ENCODE measurements around the gene PSAPL1.
"Not testable (repeated sequence)": the region's sequence is repeated elsewhere in the genome, so short reads cannot be mapped to it uniquely, and the experiment has no call there.

Gene PSAPL1

DNA sequence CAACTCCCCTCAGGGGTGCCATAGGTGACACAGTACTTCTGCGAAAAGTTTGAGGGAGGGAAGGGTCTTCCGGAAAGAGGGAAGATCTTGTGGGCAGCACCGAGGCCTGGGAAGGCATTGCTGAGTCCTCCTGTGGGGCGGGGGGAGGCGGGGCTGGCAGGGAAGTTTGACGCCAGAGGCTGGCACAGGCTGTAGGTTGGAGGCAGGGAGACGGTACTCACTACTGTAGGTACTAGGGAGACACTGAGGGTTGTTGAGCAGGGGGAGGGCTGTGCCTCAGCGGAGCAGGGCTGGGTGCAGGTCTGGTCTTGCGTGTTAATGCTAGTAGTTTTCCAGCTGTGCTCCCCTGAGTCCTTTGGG, 23.3 kb upstream of the PSAPL1 start:
- Histone ChIP-seq H3K9me3 (ENCODE audit: control insufficient read depth in 1 of 2, low read length in 2 of 2) (no peaks in the 10 kb centered on the region), H3K27ac (ENCODE audit: low read length) (no peak overlapping the region), H3K4me1 (ENCODE audit: control insufficient read depth in 1 of 2, insufficient read depth in 2 of 2, low read length in 2 of 2) (peaks cover 0 to 12% of the 10 kb centered on the region in 2 donors), H3K27me3 (ENCODE audit: low read depth, low read length) (no peaks in the 10 kb centered on the region), H3K4me3 (ENCODE audit: low read depth in 1 of 2, low read length in 2 of 2) (no peak overlapping the region), H3K36me3 (ENCODE audit: control insufficient read depth in 1 of 2, insufficient read depth in 2 of 2, low read length in 2 of 2) (no peaks in the 10 kb centered on the region)

DNA sequence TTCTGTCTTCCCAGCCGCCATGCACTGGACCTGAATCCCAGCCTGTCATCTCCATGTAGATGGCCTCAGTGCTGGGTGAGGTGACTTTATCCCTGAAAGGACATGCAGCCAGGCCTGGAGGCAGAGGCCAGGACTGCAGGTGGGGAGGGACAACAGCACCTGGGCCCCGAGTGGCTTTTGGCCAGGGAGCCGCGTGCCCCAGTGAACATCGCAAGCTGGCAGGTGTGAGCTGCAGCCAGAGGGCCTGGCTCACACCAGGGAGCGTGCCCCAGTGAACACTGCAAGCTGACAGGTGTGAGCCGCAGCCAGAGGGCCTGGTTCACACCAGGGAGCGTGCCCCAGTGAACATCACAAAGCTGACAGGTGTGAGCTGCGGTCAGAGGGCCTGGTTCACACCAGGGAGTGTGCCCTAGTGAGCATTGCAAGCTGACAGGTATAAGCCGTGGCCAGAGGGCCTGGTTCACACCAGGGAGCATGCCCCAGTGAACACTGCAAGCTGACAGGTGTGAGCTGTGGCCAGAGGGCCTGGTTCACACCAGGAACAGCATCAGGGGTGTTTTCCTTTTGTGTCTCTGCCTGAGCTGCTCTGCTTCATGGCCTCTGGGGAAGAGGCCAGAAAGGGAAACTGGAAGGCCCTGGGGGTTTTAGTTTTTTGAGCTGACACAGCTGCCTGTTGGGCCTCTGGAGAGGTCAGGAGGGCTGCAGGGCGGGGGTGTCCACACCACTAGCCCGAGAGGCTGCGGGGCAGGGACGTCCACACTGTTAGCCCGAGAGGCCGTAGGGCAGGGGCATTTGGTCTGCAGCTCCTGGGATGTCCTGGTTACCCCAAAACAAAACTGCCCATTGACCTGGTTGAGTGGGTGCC, 22.7 kb upstream of the PSAPL1 start:
- Histone ChIP-seq H3K9me3 (ENCODE audit: control insufficient read depth in 1 of 2, low read length in 2 of 2) (no peaks in the 10 kb centered on the region), H3K36me3 (ENCODE audit: control insufficient read depth in 1 of 2, insufficient read depth in 2 of 2, low read length in 2 of 2) (no peaks in the 10 kb centered on the region), H3K4me1 (ENCODE audit: control insufficient read depth in 1 of 2, insufficient read depth in 2 of 2, low read length in 2 of 2) (peaks cover 0 to 6% of the 10 kb centered on the region in 2 donors), H3K27me3 (ENCODE audit: low read depth, low read length) (no peaks in the 10 kb centered on the region), H3K27ac (ENCODE audit: low read length) (no peak overlapping the region), H3K4me3 (ENCODE audit: low read depth in 1 of 2, low read length in 2 of 2) (no peak overlapping the region)

DNA sequence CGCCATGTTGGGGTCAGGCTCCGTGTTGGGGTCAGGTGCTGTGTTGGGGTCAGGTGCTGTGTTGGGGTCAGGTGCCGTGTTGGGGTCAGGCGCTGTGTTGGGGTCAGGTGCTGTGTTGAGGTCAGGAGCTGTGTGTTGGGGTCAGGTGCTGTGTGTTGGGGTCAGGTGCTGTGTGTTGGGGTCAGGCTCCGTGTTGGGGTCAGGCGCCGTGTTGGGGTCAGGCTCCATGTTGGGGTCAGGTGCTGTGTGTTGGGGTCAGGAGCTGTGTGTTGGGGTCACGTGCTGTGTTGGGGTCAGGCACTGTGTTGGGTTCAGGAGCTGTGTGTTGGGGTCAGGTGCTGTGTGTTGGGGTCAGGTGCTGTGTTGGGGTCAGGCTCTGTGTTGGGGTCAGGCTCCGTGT, 18.1 kb upstream of the PSAPL1 start:
- H3K36me3 ChIP-seq (ENCODE audit: control insufficient read depth in 1 of 2, insufficient read depth in 2 of 2, low read length in 2 of 2); H3K4me3 ChIP-seq (ENCODE audit: low read depth in 1 of 2, low read length in 2 of 2); H3K9me3 ChIP-seq (ENCODE audit: control insufficient read depth in 1 of 2, low read length in 2 of 2); H3K27me3 ChIP-seq (ENCODE audit: low read depth, low read length); H3K4me1 ChIP-seq (ENCODE audit: control insufficient read depth in 1 of 2, insufficient read depth in 2 of 2, low read length in 2 of 2); H3K27ac ChIP-seq (ENCODE audit: low read length): not testable (repeated sequence)

DNA sequence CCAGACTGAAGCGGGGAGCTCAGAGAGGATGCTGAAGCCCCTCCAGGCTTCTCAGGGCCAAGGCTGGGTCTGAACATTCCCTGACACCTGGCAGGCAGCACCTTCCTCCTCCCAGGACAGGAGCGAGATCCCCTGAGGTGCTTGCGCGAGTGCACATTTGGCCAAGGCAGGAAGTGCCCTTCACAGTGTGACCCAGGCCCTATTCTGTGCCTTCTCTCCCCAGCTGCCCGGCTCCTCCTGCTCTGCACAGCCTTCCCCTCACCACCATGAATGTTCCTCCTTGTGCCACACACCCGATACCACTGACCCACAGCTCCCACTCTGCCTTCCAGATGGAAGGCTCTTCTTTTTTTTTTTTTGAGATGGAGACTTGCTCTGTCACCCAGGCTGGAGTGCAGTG, 17.1 kb upstream of the PSAPL1 start:
- no peaks in the 10 kb centered on the region for H3K9me3 ChIP-seq (ENCODE audit: control insufficient read depth in 1 of 2, low read length in 2 of 2)
- H3K4me3 ChIP-seq (ENCODE audit: low read depth in 1 of 2, low read length in 2 of 2): no peak overlapping the region
- no peaks in the 10 kb centered on the region for H3K27me3 ChIP-seq (ENCODE audit: low read depth, low read length)
- no peak overlapping the region for H3K27ac ChIP-seq (ENCODE audit: low read length)
- no peaks in the 10 kb centered on the region for H3K4me1 ChIP-seq (ENCODE audit: control insufficient read depth in 1 of 2, insufficient read depth in 2 of 2, low read length in 2 of 2)
- no peaks in the 10 kb centered on the region for H3K36me3 ChIP-seq (ENCODE audit: control insufficient read depth in 1 of 2, insufficient read depth in 2 of 2, low read length in 2 of 2)

DNA sequence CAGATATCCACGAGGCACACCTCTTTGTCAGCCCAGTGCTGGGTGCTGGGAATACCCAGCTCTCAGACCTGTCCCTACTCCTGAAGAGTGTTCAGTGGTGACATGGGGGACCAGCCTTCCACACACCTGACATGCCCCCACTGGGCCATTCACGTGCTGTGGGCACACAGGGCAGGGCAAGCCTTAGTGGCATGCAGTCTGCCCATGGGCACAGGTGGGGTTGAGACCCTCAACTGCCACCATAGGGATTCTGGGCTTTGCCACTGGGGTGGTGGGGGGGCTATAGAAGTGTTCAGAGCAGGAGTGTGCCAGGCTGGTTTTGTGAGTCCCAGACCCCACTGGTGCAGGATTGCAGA, 16.7 kb upstream of the PSAPL1 start:
- Histone ChIP-seq H3K9me3 (ENCODE audit: control insufficient read depth in 1 of 2, low read length in 2 of 2) (no peaks in the 10 kb centered on the region), H3K27me3 (ENCODE audit: low read depth, low read length) (no peaks in the 10 kb centered on the region), H3K4me1 (ENCODE audit: control insufficient read depth in 1 of 2, insufficient read depth in 2 of 2, low read length in 2 of 2) (no peaks in the 10 kb centered on the region), H3K27ac (ENCODE audit: low read length) (no peak overlapping the region), H3K4me3 (ENCODE audit: low read depth in 1 of 2, low read length in 2 of 2) (no peak overlapping the region), H3K36me3 (ENCODE audit: control insufficient read depth in 1 of 2, insufficient read depth in 2 of 2, low read length in 2 of 2) (no peaks in the 10 kb centered on the region)

DNA sequence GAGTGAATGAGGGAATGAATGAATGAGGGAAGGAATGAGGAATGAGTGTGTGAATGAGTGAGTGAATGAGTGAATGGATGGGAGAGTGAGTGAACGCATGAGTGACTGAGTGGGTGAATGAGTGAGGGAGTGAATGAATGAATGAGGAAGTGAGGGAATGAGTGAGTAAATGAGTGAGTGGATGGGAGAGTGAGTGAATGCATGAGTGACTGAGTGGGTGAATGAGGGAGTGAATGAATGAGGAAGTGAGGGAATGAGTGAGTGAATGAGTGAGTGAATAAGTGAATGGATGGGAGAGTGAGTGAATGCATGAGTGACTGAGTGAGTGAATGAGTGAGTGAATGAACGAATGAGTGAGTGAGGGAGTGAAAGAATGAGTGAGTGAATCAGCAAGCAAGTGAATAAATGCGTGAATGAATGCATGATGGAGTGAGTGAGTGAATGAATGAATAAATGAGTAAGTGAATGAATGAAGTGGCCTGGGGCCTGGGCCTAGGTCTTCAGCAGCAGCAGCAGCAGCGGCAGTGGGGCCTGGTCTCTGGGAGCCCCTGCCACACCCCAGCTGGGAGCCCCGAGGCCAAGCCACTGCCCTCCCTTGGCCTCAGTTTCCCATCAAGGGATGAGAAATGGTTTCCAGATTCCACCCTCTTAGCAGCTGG, 16.2 kb upstream of the PSAPL1 start:
- Histone ChIP-seq H3K36me3 (ENCODE audit: control insufficient read depth in 1 of 2, insufficient read depth in 2 of 2, low read length in 2 of 2) (no peaks in the 10 kb centered on the region), H3K27ac (ENCODE audit: low read length) (no peak overlapping the region), H3K27me3 (ENCODE audit: low read depth, low read length) (no peaks in the 10 kb centered on the region), H3K4me3 (ENCODE audit: low read depth in 1 of 2, low read length in 2 of 2) (no peak overlapping the region), H3K9me3 (ENCODE audit: control insufficient read depth in 1 of 2, low read length in 2 of 2) (no peaks in the 10 kb centered on the region), H3K4me1 (ENCODE audit: control insufficient read depth in 1 of 2, insufficient read depth in 2 of 2, low read length in 2 of 2) (no peaks in the 10 kb centered on the region)

DNA sequence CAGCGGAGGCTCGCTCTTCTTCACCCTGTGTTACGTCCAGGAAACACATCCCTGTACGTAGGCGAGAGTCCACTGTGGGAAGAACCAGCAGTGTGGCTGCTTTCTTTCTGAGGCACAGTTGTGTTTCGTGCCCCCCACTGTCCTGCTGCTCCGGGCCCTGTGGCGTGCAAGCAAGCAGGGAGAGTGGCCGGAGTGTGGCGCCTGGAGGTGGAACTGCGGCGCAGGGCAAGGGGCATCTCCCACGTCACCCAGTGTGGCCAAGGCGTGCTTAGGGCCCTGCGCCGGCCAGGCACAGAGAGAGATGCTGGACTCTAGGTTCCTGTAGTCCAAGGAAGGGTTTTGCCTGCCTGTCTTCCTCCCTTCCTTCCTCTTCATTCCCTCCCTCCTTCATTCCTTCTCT, 13.3 kb upstream of the PSAPL1 start:
- Histone ChIP-seq H3K27me3 (ENCODE audit: low read depth, low read length) (no peaks in the 10 kb centered on the region), H3K4me1 (ENCODE audit: control insufficient read depth in 1 of 2, insufficient read depth in 2 of 2, low read length in 2 of 2) (no peaks in the 10 kb centered on the region), H3K36me3 (ENCODE audit: control insufficient read depth in 1 of 2, insufficient read depth in 2 of 2, low read length in 2 of 2) (no peaks in the 10 kb centered on the region), H3K9me3 (ENCODE audit: control insufficient read depth in 1 of 2, low read length in 2 of 2) (no peaks in the 10 kb centered on the region), H3K4me3 (ENCODE audit: low read depth in 1 of 2, low read length in 2 of 2) (no peak overlapping the region), H3K27ac (ENCODE audit: low read length) (no peak overlapping the region)

DNA sequence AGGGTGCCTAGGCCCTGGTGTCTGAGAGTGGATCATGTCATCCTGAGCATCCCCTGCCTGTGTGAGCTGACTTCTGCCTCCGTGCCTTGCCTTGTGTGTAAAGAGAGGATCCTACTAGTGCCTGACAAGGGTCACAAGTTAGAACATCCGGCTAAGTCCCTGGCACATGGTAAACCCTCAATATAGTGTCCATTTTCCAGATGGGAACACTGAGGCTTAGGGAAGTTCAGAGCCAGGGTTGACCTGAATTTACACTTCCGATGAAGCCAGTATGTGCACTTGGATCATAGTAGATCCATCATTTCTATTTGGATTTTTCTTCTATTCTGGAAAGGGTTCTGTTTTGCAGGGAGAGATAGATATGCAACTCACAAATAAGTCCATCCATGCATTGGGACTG, 12.5 kb upstream of the PSAPL1 start:
- H3K4me1 ChIP-seq (ENCODE audit: control insufficient read depth in 1 of 2, insufficient read depth in 2 of 2, low read length in 2 of 2): no peaks in the 10 kb centered on the region
- H3K27ac ChIP-seq (ENCODE audit: low read length): no peak overlapping the region
- H3K9me3 ChIP-seq (ENCODE audit: control insufficient read depth in 1 of 2, low read length in 2 of 2): no peaks in the 10 kb centered on the region
- no peak overlapping the region for H3K4me3 ChIP-seq (ENCODE audit: low read depth in 1 of 2, low read length in 2 of 2)
- H3K36me3 ChIP-seq (ENCODE audit: control insufficient read depth in 1 of 2, insufficient read depth in 2 of 2, low read length in 2 of 2): no peaks in the 10 kb centered on the region
- H3K27me3 ChIP-seq (ENCODE audit: low read depth, low read length): no peaks in the 10 kb centered on the region

DNA sequence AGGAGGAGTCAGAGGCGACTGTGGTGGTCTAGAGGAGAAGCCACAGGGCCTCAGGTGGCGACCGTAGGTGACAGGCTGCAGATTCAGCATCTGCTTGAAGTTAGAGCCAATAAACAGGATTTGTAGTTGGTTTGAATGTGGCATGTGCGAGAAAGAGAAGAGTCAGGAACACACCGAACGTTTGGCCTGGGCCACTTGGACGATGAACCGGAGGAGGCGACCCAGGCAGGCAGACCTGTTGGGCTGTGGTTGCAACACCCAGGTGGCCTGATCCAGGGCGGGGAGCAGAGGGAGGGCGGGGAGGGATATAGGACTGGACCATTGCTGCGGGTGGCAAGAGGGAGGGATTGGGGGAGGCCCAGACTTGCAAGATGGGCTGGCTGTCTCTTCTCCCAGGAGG, 10.0 kb upstream of the PSAPL1 start:
- no peaks in the 10 kb centered on the region for H3K9me3 ChIP-seq (ENCODE audit: control insufficient read depth in 1 of 2, low read length in 2 of 2)
- no peaks in the 10 kb centered on the region for H3K36me3 ChIP-seq (ENCODE audit: control insufficient read depth in 1 of 2, insufficient read depth in 2 of 2, low read length in 2 of 2)
- H3K27me3 ChIP-seq (ENCODE audit: low read depth, low read length): no peaks in the 10 kb centered on the region
- no peak overlapping the region for H3K27ac ChIP-seq (ENCODE audit: low read length)
- H3K4me1 ChIP-seq (ENCODE audit: control insufficient read depth in 1 of 2, insufficient read depth in 2 of 2, low read length in 2 of 2): no peaks in the 10 kb centered on the region
- H3K4me3 ChIP-seq (ENCODE audit: low read depth in 1 of 2, low read length in 2 of 2): no peak overlapping the region

DNA sequence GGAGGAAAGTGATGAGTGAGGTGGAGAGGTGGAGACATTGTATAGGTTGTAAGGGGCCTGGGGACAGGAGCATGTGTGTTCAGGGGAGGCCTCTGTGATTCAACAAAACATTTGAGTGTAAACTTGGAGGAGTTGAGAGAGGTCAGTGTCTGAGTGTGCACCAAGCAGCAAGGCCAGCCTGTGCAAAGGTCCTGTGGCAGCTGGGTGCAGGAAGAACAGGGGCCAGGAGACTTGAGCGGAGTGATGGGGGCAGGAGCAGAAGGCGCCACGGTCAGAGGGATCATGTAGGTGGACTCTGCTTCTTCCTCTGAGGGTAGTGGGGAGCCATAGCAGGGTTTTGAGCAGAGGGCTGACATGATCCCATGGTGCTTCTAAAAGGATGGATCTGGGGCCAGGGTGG, 9.6 kb upstream of the PSAPL1 start:
- no peak overlapping the region for H3K4me3 ChIP-seq (ENCODE audit: low read depth in 1 of 2, low read length in 2 of 2)
- H3K9me3 ChIP-seq (ENCODE audit: control insufficient read depth in 1 of 2, low read length in 2 of 2): no peaks in the 10 kb centered on the region
- no peaks in the 10 kb centered on the region for H3K4me1 ChIP-seq (ENCODE audit: control insufficient read depth in 1 of 2, insufficient read depth in 2 of 2, low read length in 2 of 2)
- H3K36me3 ChIP-seq (ENCODE audit: control insufficient read depth in 1 of 2, insufficient read depth in 2 of 2, low read length in 2 of 2): no peaks in the 10 kb centered on the region
- H3K27me3 ChIP-seq (ENCODE audit: low read depth, low read length): no peaks in the 10 kb centered on the region
- no peak overlapping the region for H3K27ac ChIP-seq (ENCODE audit: low read length)

DNA sequence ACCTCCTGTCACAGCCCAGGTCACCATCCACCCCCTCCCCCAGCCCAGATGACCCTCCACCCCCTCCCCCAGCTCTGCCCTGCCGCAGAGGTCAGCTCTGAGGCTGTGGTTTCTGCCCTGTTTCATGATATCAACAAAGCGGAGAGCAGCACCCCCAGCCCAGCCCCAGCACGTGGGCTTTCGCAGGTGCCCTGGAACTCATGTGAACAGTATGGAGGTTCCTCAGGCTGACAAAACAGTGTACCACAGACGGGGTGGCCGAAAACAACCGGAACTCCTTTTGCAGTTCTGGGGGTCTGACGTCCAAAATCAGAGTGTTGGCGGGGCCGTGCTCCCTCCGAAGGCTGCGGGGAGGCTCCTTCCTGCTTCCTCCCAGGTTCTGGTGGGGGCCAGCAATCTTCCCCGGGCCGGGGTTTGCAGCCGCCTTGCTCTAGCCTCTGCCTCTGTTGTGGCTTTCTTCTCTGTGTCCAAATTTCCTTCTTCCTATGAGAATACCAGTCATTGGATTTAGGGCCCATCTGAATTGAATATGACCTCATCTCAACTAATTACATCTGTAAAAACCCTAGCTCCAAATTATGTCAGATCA, 7.9 kb upstream of the PSAPL1 start:
- Histone ChIP-seq H3K27ac (ENCODE audit: low read length) (no peak overlapping the region), H3K4me3 (ENCODE audit: low read depth in 1 of 2, low read length in 2 of 2) (no peak overlapping the region), H3K27me3 (ENCODE audit: low read depth, low read length) (no peaks in the 10 kb centered on the region), H3K9me3 (ENCODE audit: control insufficient read depth in 1 of 2, low read length in 2 of 2) (no peaks in the 10 kb centered on the region), H3K4me1 (ENCODE audit: control insufficient read depth in 1 of 2, insufficient read depth in 2 of 2, low read length in 2 of 2) (no peaks in the 10 kb centered on the region), H3K36me3 (ENCODE audit: control insufficient read depth in 1 of 2, insufficient read depth in 2 of 2, low read length in 2 of 2) (no peaks in the 10 kb centered on the region)

All from muscle layer of duodenum (tissue), 2 donors.